ENCODE data around the gene MON1A. TPM values are rescaled to one million over a fixed set of nuclear protein-coding genes. Genes with fewer than 3 reads are reported as not detected.

Gene MON1A
- total RNA-seq, 4 donors from 2014 or later: 6.7 to 9.4 (median 7.1) TPM

- TF ChIP-seq CTCF (IDR thresholded peaks at IDR 0.05; ENCODE audit: low read depth): no peak
Observed at GRCh38 chr3:49879721-49880120, 49.9 kb downstream of the MON1A start.

- no peak for TF ChIP-seq CTCF (IDR thresholded peaks at IDR 0.05; ENCODE audit: low read depth)
Observed at GRCh38 chr3:49878686-49879085, 50.9 kb downstream of the MON1A start.

GRCh38 chr3:49877716-49878115 lies 51.9 kb downstream of the MON1A start:
- no peak for TF ChIP-seq CTCF (IDR thresholded peaks at IDR 0.05; ENCODE audit: low read depth)

DNA sequence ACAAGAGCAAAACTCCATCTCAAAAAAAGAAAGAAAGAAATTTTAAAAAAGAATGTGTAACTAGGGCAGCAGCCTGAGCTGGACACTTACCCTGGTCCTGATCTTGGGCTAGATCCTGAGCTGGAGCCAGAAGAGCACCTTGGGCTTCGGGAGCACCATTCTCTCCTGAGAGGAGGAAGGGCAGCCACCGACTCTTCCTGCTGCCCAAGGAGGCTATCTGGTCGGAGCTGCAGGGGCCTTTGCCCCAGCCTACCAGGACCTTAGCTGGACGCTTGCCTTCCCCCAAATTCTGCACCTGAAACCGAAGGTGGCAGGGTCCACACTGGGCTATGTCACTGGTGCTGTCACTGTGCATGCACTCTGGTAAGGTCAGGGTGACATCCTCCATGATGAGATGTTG lies 53.0 kb downstream of the MON1A start:
- no peak for TF ChIP-seq CTCF (IDR thresholded peaks at IDR 0.05; ENCODE audit: low read depth)

GRCh38 chr3:49873623-49874022 lies 56.0 kb downstream of the MON1A start:
- no peak for TF ChIP-seq CTCF (IDR thresholded peaks at IDR 0.05; ENCODE audit: low read depth)

DNA sequence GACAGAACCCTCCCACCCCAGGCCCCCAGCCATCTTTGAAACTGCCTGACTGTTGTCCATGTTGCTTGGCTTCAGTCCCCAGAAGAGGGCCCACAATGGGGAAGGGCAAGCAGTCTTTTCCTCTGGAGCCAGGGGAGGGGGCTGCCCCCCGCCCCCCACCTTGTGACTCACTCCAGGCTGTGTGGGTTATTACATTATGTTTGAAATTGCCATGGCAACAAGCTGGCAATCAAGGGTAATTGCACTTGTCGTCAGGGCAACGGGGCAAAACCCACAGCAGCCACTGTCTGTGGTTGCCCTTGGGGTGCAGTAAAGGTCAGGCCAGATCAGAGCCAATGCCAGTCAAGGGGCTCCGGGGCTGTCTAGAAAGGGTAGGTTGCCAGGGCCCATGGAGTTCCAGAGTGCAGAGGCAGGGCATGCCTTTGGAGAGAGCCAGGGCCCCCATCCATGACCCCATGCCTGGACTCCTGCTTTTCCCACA lies 56.8 kb downstream of the MON1A start:
- TF ChIP-seq CTCF (IDR thresholded peaks at IDR 0.05; ENCODE audit: low read depth): no peak

GRCh38 chr3:49871531-49872153 lies 58.0 kb downstream of the MON1A start:
- TF ChIP-seq CTCF (IDR thresholded peaks at IDR 0.05; ENCODE audit: low read depth): no peak

Data from subcutaneous adipose tissue (tissue), 4 donors.